ENCODE results near the gene TWIST2.

Gene TWIST2

DNA sequence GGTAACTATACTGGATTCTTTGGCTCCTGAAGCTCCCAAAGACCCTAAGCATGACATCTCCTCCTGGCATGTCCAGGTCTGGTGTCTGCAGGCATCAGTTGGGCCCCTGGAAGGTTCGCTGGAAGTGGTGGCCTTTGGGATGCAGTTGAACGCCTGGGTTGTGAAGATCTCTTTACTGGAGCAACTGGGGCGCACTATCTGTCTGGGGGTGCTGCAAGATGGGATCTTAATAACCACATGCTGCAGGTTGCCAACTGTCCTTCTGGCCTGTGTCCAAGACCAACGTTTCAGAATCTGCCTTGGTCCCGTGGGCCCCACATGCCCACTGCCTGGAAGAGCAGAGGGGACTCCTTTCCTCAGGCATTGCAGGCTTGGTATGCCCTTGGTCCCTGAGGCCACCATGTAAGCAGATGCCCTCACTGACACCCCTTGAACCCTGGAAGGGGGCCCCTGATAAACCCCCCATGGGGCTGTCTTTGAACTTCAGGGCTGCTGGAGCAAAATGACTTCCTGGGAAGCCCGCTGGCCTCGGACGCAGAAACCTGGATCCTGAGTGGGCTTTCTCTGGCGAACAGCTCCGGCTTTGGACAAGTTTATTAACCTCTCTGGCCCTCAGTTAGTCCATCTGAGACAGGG lies 101.9 kb downstream of the TWIST2 start:
- in situ Hi-C loops (cut with MboI; ENCODE audit: low sequenced_read_pairs), result no loop called here

DNA sequence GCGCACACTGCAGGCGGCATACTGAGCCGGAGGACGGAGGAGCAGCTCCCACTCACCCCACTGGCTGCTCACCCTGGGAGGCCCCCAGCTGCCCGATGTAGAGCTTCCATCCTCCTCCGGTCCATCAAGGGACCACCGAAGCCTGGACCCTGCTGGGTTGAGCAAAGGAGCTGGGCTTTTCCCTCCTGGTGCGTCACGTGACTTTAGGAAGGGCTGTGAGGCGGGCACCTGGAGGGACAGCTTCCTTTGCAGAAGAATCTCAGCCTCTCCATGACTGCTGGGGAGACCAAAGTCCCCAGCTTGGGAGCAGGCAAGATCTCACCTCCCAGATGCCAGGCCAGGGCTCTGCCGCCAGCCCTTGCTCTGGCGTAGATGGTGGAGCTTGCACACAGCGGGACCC lies 102.7 kb downstream of the TWIST2 start:
- in situ Hi-C loops (cut with MboI; ENCODE audit: low sequenced_read_pairs), result no loop called here

DNA sequence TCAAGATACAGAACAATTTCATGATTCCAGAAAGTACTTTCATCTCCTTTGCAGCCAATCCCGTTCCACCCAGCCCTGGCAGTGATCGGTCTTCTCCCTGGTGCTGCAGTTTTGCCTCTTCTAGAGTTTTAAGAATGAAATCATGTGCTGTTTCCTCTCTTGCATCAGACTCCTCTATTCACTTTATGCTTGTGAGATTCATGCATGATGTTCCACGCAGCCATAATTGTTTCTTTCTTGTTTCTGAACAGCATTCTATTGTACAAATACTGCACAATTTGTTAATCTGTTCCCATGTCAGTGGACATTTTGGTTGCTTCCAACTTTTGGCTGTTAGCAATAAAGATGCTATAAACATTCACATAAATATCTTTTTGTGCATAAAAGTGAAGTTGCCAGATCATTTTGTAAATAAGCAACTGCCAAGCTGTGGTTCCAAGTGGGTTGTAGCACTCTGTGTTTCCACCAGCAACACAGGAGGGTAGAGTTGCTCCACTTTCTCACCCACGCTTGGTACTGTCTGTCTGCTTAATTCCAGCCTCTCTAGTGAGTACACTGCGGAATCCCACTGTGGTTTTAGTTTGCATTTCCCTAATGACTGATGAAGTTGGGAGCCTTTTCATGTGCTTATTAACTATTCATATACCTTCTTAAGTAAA lies 104.5 kb downstream of the TWIST2 start:
- in situ Hi-C loops (cut with MboI; ENCODE audit: low sequenced_read_pairs), result no loop called here

DNA sequence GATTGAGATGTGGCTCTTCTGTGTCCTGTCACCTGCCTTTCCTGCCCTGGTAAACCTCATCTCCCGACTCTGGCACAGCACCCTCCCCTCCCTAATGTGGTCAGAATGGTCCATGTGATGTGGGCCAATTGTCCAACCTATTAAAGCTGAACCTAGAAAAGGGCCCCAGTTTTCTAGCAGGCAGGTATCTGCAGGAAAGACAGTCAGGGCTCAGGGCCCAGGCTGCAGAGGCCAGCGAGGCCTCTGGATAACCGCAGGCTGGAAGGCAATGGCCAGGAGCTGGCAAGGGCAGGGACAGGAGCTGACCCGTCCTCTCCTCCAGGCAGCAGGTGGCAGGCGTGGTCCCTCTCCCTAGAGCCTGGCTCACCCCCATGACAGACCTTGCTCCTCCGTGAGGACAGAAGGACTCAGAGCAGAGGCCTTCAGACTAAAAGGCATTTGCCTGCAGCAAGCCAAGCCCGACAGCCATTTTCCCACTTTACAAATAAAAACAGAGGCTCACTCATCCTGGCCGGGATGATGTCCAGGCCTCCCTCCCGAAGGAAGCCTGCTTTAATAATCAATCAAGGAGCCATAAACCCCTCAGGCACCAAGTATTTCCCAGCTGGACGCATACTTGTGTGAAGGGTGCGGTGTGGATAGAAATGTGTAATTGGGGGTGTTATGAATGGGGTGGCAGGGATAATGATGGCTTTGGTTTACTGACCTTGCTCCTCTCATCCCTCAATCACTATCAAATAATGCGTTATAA lies 107.1 kb downstream of the TWIST2 start:
- in situ Hi-C loops (cut with MboI; ENCODE audit: low sequenced_read_pairs), result no loop called here

DNA sequence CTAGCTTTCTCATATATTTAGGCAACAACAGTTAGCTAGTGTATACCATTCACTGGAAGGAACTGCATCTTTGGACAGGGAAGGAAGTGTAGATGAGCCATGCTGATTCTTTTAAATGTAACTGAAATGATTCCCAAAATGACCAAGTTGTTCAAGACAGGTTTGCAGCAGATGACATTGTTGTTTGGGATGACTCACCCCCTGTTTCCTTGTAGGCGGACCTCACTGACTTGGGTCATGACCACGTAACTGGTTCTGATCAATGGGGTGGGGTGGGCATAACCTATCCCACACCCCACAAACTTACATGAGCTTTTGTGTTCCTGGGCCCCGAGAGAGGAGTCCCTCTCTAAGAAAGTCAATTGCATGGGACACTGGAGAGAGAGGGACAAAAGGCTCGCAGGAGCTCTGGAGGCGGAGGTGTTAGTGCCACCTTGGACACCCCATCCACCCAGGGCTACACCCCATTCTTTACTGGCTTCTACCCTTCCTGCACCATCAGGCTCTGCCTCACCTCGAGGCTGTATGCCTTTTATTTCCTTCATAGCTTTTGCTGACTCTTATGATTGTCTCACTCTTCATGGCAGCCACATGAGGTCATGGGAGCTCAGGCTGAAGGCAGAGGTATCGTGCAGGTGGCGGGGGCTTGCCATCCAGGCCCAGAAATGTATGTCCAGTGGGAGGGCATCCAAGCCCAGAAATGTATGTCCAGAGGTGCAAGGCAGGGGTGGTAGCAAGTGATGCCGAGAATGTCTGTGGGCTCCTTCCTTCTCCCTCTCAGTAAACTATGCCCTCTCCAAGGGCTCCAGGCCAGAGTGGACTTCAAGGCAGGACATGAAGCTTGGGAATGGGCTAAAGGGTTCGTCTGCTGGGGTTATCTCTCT lies 108.0 kb downstream of the TWIST2 start:
- in situ Hi-C loops (cut with MboI; ENCODE audit: low sequenced_read_pairs), result no loop called here

DNA sequence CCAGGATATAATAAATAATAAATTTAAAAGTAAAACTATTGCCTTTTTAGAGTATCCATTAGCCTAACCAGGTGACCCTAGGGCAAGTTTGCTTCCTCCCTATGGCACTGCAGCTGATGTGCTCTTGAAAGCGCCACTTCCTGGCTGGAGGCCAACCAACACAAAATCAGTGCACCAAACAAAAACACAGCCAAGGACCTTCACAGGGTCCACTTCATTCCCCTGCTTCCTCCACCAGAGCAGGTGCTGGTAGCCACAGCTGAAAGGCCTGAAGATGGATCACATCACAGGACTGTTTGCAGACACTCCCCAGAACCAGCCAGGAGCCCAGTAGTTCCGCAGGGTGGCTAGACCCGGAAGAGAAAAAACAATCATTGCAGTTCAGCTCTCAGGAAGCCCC lies 108.8 kb downstream of the TWIST2 start:
- in situ Hi-C loops (cut with MboI; ENCODE audit: low sequenced_read_pairs), result no loop called here

Data from hTERT RPE-1 (cell line).